Suprapubic skin (tissue), 3 donors: ENCODE results near the gene GAK.

ENCODE experiments used
- CTCF ChIP-seq, 2 donors: fragments of 200-600 bp in 1 of 2; fragments of 450-650 bp in 1 of 2; sonication (generic) in 1 of 2; IDR thresholded peaks; one replicate each; pipeline ENCODE4 v1.5.1; 2016 to 2019; ENCODE audit warnings: antibody characterized with exemption in 2 of 2, mild to moderate bottlenecking in 1 of 2, moderate library complexity in 1 of 2
- EP300 ChIP-seq: sonication (generic); formaldehyde crosslinking; IDR thresholded peaks from one replicate; pipeline ENCODE4 v1.6.1; 2017; ENCODE audit warnings: antibody characterized with exemption

GRCh38 chr4:865572-865971 is 66.5 kb downstream of the GAK start:
- TF ChIP-seq CTCF (IDR thresholded peaks at IDR 0.05) (no peak), EP300 (no peak)
